ENCODE data around the gene COL23A1. TPM values are rescaled to one million over a fixed set of nuclear protein-coding genes. Genes with fewer than 3 reads are reported as not detected.
A peak's percentile ranks its signal among the peaks of the same experiment; 100 is the strongest.

COL23A1 gene
- total RNA-seq = 1 to 10 TPM; 5.5 to 6.0 TPM
- long read RNA-seq, partial matches to known transcripts = 1 of 3 reads
- long read RNA-seq, other reads (novel, unspliced or antisense) = 2 of 3 reads

DNA sequence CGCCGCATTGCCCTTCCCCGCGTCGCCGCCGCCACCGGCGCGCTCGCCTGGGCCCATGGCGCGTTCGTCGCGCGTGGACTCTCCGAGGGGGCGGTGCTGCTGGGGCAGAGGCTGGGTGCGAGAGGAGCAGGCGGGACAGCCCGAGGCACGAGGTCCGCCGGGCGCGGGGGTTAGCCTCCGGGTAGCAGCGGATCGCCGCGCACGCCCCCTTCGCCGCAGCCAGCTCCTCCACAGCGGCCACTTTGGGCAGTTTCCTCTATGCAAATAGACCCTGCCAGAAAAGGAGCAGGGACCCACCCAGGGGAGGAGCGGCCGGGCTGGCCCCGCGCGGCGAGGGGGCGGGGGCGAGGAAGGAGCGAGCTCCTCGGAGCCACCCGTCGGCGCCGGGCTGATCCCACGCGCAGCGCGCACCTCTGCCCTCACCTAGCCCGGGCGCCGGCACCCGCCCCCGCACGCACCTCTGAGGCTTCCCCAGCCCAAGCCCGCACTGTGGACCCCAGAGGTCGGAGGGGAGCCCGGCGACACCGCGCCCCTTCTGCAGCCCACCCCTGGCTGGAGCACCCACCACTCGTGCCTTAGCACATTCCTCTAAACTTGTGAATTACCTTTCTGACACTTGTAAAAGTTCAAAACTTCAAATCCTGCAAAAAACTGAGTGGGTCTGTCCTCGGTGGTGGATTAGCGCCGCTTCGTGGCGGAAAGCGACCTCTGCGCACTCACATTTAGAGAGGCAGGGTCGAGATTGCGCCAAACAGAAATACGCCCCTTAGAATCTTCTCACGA is at the start of gene COL23A1:
TSS of gene COL23A1 (minus strand) at position 253 of the 783 bp plus-strand sequence.
- DNase-seq (peak; percentile 80), ATAC-seq (peak; percentile 90)
- intact Hi-C loops (cut with DNase I) = no loop called here

DNA sequence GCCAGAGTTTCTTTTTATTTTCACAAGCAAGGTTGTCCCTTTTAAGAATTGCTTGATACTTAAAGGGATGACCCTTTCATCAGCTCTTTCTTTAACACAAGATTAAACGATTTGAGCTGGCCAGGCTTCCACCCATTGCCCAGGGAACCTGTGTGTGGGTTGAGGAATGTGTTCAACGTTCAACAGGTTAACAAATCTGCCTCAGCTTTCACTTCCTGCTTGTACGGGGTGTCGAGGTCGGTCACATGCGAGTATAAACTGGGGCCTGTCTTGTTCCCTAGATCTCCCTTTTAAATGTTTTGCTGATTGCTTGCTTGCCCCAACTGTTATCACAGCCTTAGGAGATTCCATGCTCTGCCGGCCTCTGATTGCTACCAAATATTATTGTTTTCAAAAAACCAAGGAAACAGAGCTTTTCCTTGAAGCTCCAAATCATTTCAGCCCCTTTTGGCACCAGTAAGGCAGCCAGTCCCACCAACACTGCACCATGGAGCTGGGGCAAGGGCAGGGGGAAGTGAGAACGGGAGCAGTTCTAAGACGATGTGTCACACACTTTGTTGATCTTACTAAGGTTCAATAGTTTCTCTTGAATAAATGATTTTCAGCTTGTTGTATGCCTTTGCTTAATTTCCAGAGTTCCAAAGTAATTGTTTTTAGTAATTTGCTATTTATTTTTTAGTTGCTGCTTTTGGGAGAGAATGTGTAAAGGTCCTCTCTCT is 47.3 kb upstream of the COL23A1 start:
- ATAC-seq (no peak), DNase-seq (no peak)
- intact Hi-C loops (cut with DNase I) = no loop called here

DNA sequence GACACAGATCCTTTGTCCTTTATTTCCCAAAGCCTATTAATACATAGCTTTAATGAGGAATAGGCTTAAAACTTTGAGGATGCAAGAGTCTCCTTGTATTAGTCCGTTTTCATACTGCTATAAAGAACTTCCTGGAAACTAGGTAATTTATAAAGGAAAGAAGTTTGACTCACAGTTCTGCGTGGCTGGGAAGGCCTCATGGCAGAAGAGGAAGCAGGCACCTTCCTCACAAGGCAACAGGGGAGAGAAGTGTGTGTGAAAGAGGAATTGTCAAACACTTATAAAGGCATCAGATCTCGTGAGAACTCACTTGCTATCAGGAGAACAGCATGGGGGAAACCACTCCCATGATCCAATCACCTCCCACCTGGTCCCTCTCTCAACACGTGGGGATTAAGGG is 42.1 kb upstream of the COL23A1 start:
- DNase-seq (no peak), ATAC-seq (no peak)
- intact Hi-C loops (cut with DNase I) = no loop called here

DNA sequence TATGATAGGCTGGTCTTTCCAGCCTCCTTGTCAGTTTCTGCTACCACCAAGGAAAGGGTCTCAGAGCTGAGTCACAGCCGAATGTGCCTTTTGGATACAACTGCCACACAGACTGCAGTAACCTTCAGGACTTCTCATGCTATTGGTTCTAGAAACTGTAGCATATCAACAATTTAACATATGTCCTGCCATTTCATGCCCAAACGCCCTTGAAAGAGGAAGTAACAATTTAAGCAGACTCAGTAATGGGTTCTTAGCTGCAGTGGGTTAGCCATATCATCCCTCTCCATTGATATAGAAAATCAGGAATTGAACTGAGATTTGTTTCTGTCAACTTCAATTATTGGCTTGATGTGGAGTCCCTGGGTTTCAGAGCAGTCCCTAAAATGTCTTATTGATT is 40.8 kb upstream of the COL23A1 start:
- DNase-seq = no peak
- no peak for ATAC-seq
- intact Hi-C loops (cut with DNase I) = no loop called here

DNA sequence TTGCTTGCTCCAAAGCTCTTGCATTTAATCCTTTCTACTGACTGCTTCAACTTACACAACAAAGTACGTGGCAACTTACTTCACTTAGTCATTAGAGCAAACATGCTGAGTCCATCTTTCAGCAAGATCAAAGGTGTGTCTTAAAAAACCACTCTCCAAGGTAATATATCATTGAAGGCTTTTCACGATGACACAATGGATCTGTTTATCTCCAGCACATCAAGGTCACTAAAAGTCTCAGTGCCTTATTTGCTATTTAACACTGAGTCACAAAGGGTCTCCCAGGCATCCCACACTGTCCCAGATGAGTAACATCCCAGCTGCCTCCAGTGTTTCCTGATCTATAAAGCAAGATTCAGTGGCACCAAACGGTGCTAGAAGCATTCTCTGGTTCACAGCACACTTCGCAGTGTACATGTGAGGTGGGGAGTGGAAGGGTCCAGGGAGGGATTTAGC is 40.3 kb upstream of the COL23A1 start:
- intact Hi-C loops (cut with DNase I) = no loop called here

DNA sequence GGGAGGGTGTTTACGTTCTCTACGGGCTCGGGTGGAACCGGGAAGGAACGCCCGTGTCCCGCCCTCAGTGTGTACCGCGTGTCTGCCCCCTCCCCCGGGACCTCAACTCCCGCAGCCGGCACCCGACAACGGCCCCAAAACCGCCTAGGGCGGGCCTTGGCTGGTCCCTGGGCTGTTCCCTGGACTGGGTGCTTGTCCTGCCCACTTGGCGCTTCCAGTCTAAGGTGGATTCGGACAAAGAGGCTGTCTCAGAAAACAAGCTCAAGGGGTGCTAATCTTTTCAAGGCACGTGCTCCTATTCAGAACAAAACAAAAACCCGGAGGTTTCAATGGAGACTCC is 37.0 kb upstream of the COL23A1 start:
- ATAC-seq = no peak
- intact Hi-C loops (cut with DNase I) = no loop called here
- DNase-seq = no peak

More for the DNA sequence above, 40.3 kb upstream of the COL23A1 start:
- ATAC-seq (no peak), DNase-seq (no peak)

DNA sequence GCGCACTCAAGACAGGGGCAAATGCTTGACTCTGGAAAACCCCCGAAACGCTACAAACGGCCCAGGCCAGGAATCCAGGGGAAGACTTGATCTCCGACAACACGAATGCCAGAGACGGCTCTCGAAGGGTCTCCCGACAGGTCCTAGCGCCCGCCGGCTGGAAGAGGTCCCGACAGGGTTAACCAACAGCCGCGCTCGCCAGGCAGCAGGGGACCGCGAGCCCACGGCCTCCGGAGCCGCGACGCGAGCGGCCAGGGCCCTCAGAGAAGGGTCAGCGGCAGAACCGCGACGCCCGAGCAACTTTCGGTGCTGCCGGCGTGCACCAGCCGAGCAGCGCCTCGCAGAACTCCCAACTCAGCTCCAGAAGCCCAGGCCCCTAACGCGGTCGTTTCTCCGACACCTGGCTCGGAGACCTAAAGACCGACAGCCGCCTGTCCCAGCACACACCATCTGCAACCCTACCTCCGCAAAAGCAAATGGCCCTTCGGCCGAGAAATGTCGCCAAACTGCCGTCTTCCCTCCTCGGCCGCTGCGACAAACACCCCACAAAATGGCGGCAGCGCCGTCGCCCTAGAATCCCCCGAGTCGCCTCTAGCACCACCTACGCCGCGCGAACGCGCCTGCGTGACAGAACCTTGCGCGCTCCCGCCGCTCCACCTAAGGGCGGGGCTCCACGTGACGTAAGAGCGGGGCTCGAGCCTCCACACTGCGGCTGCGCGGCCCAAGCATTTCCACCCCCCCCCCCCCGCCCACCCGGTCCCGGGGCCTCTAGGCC is 36.5 kb upstream of the COL23A1 start, which contains the start of gene CLK4:
TSS of gene CLK4 (minus strand) at position 567 of the 775 bp plus-strand sequence. CDS start 3,634 bp downstream, outside the sequence.
- intact Hi-C loops (cut with DNase I) = no loop called here
- DNase-seq = peak; percentile 97
- ATAC-seq = peak; percentile 98

DNA sequence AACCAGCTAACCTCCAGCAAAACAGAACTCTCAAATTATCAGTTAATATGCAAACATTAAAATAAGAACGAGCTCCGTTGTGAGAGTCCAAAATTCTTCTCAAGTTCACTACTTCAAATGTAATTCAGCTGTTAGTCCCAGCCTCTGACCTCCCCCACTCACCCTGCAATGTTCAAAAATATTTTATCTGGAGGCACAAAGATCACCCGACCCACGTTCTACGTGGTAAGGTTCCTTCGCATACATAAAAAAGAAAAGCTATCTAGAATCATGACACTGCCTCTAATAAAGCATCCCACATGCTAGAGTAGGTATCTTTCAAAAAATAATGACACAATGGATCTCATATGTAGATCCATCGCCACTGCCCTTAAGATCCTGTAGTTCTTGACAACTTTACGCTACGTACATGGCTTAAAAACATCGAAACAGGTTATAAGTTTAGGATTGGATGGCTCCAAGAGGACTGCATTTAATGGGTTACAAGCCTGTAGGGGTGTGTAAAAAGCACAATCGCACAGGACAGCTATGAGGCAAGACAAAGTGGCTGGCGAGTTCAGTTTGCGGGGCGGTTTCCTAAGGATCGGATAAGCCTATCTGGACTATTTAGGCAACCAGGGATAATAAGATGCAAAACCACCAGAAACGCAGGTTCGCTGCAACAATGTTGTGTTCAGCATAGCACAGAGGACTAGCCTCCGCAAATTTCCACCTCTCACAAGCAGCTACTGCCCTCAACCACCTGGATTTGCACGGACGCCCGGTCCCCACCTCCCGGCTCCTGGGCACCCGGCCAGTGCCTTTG is 35.7 kb upstream of the COL23A1 start:
- ATAC-seq (peak; percentile 28 to 35), DNase-seq (no peak)
- intact Hi-C loops (cut with DNase I) = no loop called here

DNA sequence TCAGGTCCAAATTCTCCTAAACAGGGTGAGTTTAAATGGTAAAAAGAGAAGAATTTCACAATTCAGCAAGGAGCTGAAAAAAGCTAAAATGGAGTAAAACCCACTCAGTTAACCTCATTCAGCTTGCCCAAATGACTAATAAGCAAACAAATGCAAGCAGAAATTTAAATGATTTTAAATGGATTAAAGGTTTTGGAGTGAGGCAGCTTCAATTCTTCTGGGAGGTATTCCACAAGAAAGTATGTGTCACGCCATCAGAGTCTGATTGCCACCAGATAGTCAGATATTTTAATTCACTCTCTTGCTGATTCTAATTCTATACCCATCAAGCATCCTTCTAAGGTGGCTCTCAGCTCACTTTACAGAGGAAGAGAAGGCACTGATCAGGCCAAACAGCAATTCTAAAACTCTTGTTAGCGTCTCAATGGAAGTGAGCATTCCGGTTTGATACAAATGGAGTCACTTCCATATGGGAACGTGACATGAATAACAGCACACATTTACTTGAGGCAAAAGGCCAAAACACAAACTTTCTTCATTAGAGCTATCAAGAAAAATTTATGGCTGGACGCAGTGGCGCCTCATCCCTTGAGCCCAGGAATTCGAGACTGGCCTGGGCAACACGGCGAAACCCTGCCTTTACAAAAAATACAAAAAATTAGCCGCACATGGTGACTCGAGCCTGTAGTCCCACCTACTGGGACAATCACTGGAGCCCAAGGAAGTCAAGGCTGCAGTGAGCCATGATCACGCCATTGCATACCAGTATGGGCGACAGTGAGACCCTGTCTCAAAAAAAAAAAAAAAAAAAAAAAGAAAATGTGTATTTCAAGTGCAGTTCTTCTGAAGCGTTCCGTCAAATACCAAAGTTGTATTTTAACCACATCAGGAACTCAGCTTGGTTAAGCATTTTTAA is 34.7 kb upstream of the COL23A1 start:
- no peak for ATAC-seq
- intact Hi-C loops (cut with DNase I) = no loop called here
- DNase-seq = no peak

DNA sequence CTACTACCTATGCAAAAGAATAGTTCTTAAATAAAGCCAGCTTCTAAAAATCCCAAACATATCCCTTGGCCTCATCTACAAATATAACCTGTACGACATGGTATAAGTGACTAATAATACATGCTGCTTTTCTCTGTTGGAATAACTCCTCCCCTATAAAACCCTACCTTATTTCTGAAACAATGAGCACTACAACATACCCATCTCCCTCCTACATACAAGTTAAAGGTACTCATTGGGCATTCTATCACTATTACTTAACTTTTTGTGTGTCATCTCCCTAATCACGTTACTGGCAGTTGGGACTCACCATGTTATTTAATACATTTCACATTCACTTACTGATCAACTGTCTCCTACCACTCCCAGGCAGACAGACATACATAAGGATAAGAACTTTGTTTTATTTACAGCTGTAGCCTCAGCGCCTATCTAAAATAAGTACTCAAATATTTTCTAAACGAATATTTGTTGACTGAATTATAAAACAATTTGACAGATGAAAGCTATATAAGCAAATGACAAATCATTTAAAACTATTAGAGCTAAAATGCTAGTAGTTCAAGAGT is 32.6 kb upstream of the COL23A1 start:
- intact Hi-C loops (cut with DNase I) = no loop called here
- no peak for ATAC-seq
- DNase-seq = no peak

DNA sequence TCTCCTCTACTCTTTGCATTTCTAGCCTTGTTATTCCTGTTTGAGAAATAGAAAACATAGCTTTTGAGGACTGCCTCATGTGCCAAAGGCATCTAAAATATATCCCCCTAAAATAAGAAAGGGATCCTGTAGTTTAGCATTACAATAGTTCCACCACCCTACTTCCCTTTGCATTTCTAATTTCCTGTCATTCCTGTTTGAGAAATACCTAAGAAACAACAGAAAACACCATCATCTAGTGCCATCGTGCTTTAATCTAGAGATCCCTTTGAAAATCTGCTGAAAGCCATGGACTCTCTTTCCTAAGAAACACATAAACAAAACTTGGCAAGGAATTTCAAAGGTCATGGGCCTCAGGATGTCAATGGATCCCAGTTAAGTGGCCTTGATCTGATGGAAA is 29.2 kb upstream of the COL23A1 start:
- ATAC-seq = no peak
- no peak for DNase-seq
- intact Hi-C loops (cut with DNase I) = no loop called here

DNA sequence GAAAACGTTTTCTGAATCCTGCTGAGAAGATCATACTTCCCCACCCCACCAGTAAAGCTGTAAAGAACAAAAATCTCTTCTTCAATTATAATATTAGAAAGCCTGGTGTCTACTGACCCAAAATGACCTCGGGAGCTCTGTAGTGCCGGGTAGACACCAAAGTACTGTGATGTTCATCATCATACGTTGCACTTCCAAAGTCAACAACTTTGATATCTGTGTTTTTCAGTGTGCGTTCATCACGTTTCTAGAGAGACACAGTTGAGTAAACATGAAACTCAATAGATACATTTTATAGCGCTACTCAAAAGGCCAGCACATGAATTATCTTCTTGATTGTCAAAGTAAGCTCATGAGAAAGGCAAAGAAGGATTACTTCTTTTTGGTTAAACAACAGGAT is 22.1 kb upstream of the COL23A1 start:
- intact Hi-C loops (cut with DNase I) = no loop called here
- no peak for ATAC-seq
- DNase-seq = no peak

DNA sequence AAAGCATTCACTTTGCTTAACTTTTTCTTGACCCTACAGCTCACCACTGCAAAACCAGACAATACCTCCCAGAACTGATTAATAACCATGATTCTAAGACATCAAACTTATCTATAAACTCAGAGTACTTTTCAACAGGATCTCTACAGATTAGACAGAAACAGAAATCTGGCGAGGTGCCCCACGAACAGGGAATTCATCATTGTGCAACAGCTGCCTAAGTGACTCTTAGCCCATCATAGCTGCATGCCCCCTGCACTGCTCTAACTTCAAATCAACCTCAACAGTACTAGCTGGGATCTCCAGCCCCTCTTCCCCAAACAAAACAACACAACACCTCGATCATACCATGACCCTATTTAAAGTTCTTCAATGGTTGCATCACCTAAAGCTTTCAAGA is 16.1 kb upstream of the COL23A1 start:
- intact Hi-C loops (cut with DNase I) = no loop called here
- ATAC-seq (no peak), DNase-seq (no peak)

DNA sequence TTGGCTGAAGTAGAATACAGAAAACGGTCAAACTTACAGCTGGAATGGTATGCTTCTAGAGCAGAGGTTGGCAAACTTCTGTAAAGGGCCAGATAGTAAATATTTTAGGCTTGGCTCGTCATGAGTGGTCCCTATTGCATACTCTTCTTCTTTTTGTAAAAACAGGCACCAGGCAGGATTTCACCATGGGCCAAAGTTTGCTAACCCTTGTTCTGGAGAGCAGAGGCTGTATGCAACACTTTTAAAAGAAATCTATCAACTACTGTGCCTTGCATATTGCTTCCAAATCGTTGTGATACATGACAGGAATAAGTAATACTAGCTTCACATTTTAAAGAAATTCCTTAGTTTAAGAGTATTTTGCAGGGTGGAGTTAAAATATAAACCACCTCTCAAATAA is 15.6 kb upstream of the COL23A1 start:
- intact Hi-C loops (cut with DNase I) = no loop called here
- no peak for DNase-seq

DNA sequence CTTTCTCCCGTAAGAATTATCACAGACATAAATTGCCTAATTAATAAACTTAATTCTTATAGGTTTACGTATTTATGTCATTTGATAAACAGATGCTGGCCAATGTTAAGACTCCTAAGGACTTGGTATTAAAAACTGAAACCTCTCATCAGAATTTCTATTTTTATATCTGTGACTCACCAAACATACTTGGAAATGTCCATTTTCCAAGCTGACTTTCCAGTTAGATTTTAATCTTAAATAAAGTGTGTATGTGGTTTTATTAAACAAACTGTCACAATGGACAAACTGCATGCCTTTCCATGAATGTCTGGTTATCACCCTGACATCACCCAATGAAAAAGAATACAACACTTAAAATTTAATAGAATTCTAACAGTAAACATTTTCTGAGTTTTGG is 12.6 kb upstream of the COL23A1 start:
- no peak for ATAC-seq
- no peak for DNase-seq
- intact Hi-C loops (cut with DNase I) = no loop called here

More for the DNA sequence above, 15.6 kb upstream of the COL23A1 start:
- ATAC-seq = no peak

DNA sequence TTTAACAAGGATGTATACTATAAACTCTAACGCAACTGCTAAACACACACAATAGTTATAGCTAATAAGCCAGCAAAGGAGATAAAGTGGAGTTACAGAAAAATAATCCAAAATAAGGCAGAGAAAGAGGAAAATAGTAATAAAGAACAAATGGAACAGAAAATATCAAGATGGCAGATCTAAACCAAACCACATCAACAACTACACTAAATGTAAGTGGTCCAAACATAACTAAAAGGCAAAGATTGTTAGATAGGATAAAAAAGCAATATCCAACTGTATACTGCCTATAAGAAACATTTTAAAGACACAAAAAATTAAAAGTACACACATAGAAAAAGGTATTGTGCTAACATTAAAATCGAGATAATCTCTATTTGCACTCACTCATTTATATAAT is 5.6 kb upstream of the COL23A1 start:
- no peak for ATAC-seq

DNA sequence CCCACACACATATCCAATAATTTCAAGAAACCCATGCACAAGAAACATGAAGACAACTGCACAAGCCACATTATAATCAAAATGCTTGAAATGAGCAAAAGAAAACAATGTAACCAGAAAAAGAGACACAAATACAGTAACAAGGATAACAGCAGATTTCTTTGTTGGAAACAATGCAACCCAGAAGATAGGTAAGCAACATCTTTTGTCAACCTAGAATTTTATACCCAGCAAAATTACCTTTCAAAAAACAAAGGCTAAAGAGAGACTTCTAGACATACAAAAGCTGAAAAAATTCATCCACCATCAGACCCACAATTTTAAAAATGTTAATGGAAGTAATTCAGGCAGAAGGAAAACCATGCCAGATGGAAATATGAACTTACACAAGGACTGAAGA is 5.0 kb upstream of the COL23A1 start:
- ATAC-seq (no peak), DNase-seq (no peak)
- intact Hi-C loops (cut with DNase I) = no loop called here

More for the DNA sequence above, 5.6 kb upstream of the COL23A1 start:
- DNase-seq = no peak
- intact Hi-C loops (cut with DNase I) = no loop called here
